H54 (cell line): ENCODE measurements around the gene DPAGT1.
A peak's percentile ranks its signal among the peaks of the same experiment; 100 is the strongest.
"Not testable (repeated sequence)": the region's sequence is repeated elsewhere in the genome, so short reads cannot be mapped to it uniquely, and the experiment has no call there.

ENCODE experiments used
- DNase-seq: peaks from one replicate; pipeline ENCODE4 v3.0.0; 2011; ENCODE audit warnings: low spot score, mixed read lengths; ENCODE audit not compliant: insufficient read length
- FAIRE-seq: peaks from 3 replicates; lab custom pipeline; 2011; peaks lifted over from hg19 to GRCh38; lab: Jason Lieb, UNC
- POLR2A ChIP-seq: IDR thresholded peaks from 2 replicates; pipeline ENCODE4 v1.6.1; 2011; ENCODE audit warnings: low read depth, mild to moderate bottlenecking, low read length

The DPAGT1 gene

GRCh38 chr11:119108857-119109221 lies 7.2 kb upstream of the DPAGT1 start:
- DNase-seq (no peak), FAIRE-seq (no peak)
- no peak for TF ChIP-seq POLR2A

- peak; percentile 35 for DNase-seq
- TF ChIP-seq POLR2A, result no peak
- peak; percentile 53 for FAIRE-seq
Observed at GRCh38 chr11:119108146-119108856, 6.6 kb upstream of the DPAGT1 start.

- DNase-seq (no peak), FAIRE-seq (no peak)
- TF ChIP-seq POLR2A, result no peak
Observed at GRCh38 chr11:119107538-119108145, 6.0 kb upstream of the DPAGT1 start.

- FAIRE-seq, result no peak
- peak; percentile 51; the same call in 1 of the 2 replicates for TF ChIP-seq POLR2A
Observed at GRCh38 chr11:119106564-119107537, 5.2 kb upstream of the DPAGT1 start, which contains the start of gene C2CD2L. Gene C2CD2L (plus strand): TSS chr11:119107344. CDS start chr11:119107742, 398 bp downstream.

GRCh38 chr11:119103793-119104192 lies 2.1 kb upstream of the DPAGT1 start:
- no peak for TF ChIP-seq POLR2A
- DNase-seq, result no peak
- FAIRE-seq, result no peak

More at GRCh38 chr11:119106564-119107537, 5.2 kb upstream of the DPAGT1 start, which contains the start of gene C2CD2L:
- DNase-seq, result peak; percentile 72

- DNase-seq, FAIRE-seq: not testable (repeated sequence)
Observed at GRCh38 chr11:119103161-119103664, 1.6 kb upstream of the DPAGT1 start.

- DNase-seq, result no peak
- no peak for FAIRE-seq
- TF ChIP-seq POLR2A, result no peak
Observed at GRCh38 chr11:119100994-119101758, 477 bp downstream of the DPAGT1 start.

- FAIRE-seq (no peak), DNase-seq (no peak)
- TF ChIP-seq POLR2A, result no peak
Observed at GRCh38 chr11:119100246-119100970, 1.2 kb downstream of the DPAGT1 start.

- DNase-seq, result no peak
Observed at GRCh38 chr11:119099711-119100110, 1.9 kb downstream of the DPAGT1 start.

GRCh38 chr11:119095066-119095880 lies 6.4 kb downstream of the DPAGT1 start:
- FAIRE-seq (peak; percentile 82), DNase-seq (peak; percentile 86)
- TF ChIP-seq POLR2A, result peak; percentile 99

More at GRCh38 chr11:119099711-119100110, 1.9 kb downstream of the DPAGT1 start:
- no peak for TF ChIP-seq POLR2A
- no peak for FAIRE-seq

- TF ChIP-seq POLR2A, result no peak
- DNase-seq, result no peak
- FAIRE-seq, result no peak
Observed at GRCh38 chr11:119094816-119095065, 6.9 kb downstream of the DPAGT1 start.

GRCh38 chr11:119093942-119094815 lies 7.5 kb downstream of the DPAGT1 start:
- no peak for FAIRE-seq
- TF ChIP-seq POLR2A, result no peak; the same call in 1 of the 2 replicates
- DNase-seq, result no peak
